BE2C (cell line): ENCODE measurements around the gene NCF2.

Experiments used
- DNase-seq: peaks from one replicate; pipeline ENCODE4 v3.0.0-alpha.2; 2020
- H3K27me3 ChIP-seq: fragments of 250-450 bp; sonication (Bioruptor Pico); 2 replicates; pipeline ENCODE4 v1.5.1; 2020; ENCODE audit warnings: mild to moderate bottlenecking
- H3K36me3 ChIP-seq: fragments of 250-450 bp; sonication (Bioruptor Pico); 2 replicates; pipeline ENCODE4 v1.5.1; 2020; ENCODE audit warnings: mild to moderate bottlenecking
- H3K4me1 ChIP-seq: fragments of 250-450 bp; sonication (Bioruptor Pico); 2 replicates; pipeline ENCODE4 v1.5.1; 2020
- H3K4me3 ChIP-seq: 2 replicates; pipeline ENCODE4 v1.5.1; 2011; ENCODE audit warnings: low read depth, low read length
- H3K9me3 ChIP-seq: fragments of 250-450 bp; sonication (Bioruptor Pico); 2 replicates; pipeline ENCODE4 v1.5.1; 2020
- CTCF ChIP-seq: IDR thresholded peaks from 2 replicates; pipeline ENCODE4 v1.5.1; 2012; ENCODE audit warnings: mild to moderate bottlenecking, low read depth, low read length

The NCF2 gene

DNA sequence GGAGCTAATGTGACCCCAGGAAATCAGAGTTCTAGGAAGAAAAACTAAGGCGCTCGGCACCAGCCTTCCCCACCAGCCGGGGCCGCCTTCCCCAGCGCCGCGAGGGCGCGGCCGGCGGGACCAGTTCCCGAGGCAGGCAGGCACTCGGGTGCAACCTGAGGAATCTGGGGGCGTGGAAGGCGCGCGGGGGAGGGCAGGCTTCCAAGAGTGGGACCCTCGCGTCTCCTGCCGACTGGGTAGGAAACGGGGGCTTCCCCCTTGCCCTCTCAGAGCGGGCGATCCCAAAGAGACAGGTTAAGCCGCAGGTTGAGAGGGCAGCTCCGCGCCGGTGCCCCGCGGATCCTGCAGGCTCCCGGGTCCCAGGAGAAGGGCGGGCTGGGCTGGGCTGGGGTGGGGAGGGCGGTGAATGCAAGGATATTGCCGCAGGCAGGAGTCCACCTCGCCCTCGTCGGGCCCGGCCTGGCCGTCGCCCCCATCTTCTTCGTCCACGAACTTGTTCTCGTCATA lies 44.9 kb upstream of the NCF2 start:
- Histone ChIP-seq H3K36me3 (peaks cover under 1% of the 10 kb centered on the region; the same call in 1 of the 2 replicates), H3K9me3 (no peaks in the 10 kb centered on the region), H3K4me3 (peak overlapping the region; percentile 91), H3K27me3 (no peaks in the 10 kb centered on the region), H3K4me1 (peaks cover 8% of the 10 kb centered on the region; the same call in 1 of the 2 replicates)
- peak; percentile 37 for DNase-seq
- TF ChIP-seq CTCF: no peak

- Histone ChIP-seq H3K36me3 (peaks cover 6% of the 10 kb centered on the region; the same call in 1 of the 2 replicates), H3K9me3 (no peaks in the 10 kb centered on the region), H3K27me3 (no peaks in the 10 kb centered on the region), H3K4me1 (peaks cover 8% of the 10 kb centered on the region; the same call in 1 of the 2 replicates), H3K4me3 (peak overlapping the region; percentile 91)
- no peak for TF ChIP-seq CTCF
- DNase-seq: no peak
Observed at GRCh38 chr1:183634429-183635065, 44.3 kb upstream of the NCF2 start.

- Histone ChIP-seq H3K4me3 (peak overlapping the region; percentile 91), H3K4me1 (peaks cover 8% of the 10 kb centered on the region; the same call in 1 of the 2 replicates), H3K27me3 (no peaks in the 10 kb centered on the region), H3K9me3 (no peaks in the 10 kb centered on the region), H3K36me3 (peaks cover 6% of the 10 kb centered on the region)
- peak; percentile 75 for TF ChIP-seq CTCF
- peak; percentile 29 for DNase-seq
Observed at GRCh38 chr1:183633676-183634343, 43.6 kb upstream of the NCF2 start.

DNA sequence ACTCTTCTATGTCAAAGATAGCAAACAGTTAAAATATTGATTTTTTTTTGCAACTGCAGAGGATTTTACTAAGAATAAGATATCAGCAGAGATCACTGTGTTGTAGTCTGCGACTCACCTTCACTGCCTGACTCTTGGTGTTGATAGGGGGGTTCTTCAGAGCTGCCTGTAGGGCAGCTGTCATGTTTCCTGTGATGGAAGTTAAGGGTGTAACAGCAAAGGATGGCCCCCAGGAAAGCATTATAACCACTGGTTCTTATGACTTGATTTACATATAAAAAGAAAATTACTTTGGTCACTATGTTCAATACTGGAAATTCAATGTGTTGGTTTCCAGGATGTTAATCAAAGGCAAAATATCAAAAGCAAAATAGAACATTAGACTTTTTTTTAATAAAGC lies 42.7 kb upstream of the NCF2 start:
- Histone ChIP-seq H3K27me3 (no peaks in the 10 kb centered on the region), H3K4me1 (peaks cover 8% of the 10 kb centered on the region; the same call in 1 of the 2 replicates), H3K9me3 (no peaks in the 10 kb centered on the region), H3K36me3 (peaks cover 9% of the 10 kb centered on the region), H3K4me3 (peak overlapping the region; percentile 10; the same call in 1 of the 2 replicates)
- TF ChIP-seq CTCF: no peak
- no peak for DNase-seq

- Histone ChIP-seq H3K36me3 (peaks cover 9% of the 10 kb centered on the region), H3K4me3 (no peak overlapping the region), H3K4me1 (peaks cover 8% of the 10 kb centered on the region; the same call in 1 of the 2 replicates), H3K9me3 (no peaks in the 10 kb centered on the region), H3K27me3 (no peaks in the 10 kb centered on the region)
- DNase-seq: no peak
- TF ChIP-seq CTCF: no peak
Observed at GRCh38 chr1:183632114-183632513, 41.9 kb upstream of the NCF2 start.

DNA sequence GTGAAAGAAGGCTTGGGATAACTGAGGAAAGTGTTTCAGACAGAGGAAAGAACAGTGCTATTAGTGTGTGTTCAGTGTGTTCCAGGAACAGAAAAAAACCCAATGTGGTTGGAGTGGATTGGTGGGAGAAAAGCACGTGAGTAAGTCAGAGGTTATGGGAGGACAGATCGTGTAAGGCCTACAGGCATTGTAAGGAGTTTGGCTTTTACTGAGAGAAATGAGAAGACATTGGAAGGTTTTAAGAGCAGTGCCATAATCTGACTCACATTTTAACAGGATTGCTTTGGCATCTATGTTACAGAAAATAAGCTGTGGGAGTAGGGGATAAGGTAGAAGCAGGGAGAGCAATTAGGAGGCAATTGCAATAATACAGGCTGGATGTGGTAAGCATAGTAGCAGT lies 40.5 kb upstream of the NCF2 start:
- H3K9me3 ChIP-seq: no peaks in the 10 kb centered on the region
- H3K27me3 ChIP-seq: no peaks in the 10 kb centered on the region
- no peak for TF ChIP-seq CTCF
- H3K36me3 ChIP-seq: peaks cover 9% of the 10 kb centered on the region
- H3K4me1 ChIP-seq: peaks cover 8% of the 10 kb centered on the region; the same call in 1 of the 2 replicates
- H3K4me3 ChIP-seq: no peak overlapping the region
- no peak for DNase-seq
